ENCODE data around the gene TMEM132D. TPM values are rescaled to one million over a fixed set of nuclear protein-coding genes. Genes with fewer than 3 reads are reported as not detected.

The TMEM132D gene
- total RNA-seq, 2 donors from 2014 or later = not detected

DNA sequence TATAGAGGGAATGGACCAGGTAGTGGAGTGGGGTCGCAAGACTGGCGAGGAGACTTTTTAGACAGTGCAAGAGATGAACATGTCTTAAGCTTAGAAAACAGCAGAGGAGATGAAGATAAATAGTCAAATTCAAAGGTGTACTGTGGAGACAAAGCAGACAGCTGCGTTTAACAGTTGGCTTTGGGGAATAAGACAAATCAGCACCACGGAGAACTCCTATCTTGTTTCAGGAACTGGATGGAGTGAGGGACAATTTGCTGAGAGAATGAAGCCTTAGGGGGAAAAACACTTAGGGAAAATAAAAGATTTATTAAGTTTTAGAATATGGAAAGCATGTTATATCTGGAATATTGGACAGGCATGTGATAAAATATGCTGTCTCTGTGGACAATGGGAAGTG is 591.8 kb downstream of the TMEM132D start:
- H3K4me3 ChIP-seq = no peak overlapping the region
- no peak overlapping the region for H3K27ac ChIP-seq
- H3K36me3 ChIP-seq = no peaks in the 10 kb centered on the region
- no peaks in the 10 kb centered on the region for H3K9me3 ChIP-seq
- DNase-seq (ENCODE audit: low spot score) (no peak), ATAC-seq (ENCODE audit: insufficient number of reproducible peaks, low FRiP score, low read depth) (no peak)
- H3K27me3 ChIP-seq (replicated peaks; ENCODE audit: insufficient read depth) = no peaks in the 10 kb centered on the region
- no peaks in the 10 kb centered on the region for H3K4me1 ChIP-seq (ENCODE audit: control insufficient read depth in 1 of 2, low read depth in 2 of 2)
- TF ChIP-seq, protein P1, sequence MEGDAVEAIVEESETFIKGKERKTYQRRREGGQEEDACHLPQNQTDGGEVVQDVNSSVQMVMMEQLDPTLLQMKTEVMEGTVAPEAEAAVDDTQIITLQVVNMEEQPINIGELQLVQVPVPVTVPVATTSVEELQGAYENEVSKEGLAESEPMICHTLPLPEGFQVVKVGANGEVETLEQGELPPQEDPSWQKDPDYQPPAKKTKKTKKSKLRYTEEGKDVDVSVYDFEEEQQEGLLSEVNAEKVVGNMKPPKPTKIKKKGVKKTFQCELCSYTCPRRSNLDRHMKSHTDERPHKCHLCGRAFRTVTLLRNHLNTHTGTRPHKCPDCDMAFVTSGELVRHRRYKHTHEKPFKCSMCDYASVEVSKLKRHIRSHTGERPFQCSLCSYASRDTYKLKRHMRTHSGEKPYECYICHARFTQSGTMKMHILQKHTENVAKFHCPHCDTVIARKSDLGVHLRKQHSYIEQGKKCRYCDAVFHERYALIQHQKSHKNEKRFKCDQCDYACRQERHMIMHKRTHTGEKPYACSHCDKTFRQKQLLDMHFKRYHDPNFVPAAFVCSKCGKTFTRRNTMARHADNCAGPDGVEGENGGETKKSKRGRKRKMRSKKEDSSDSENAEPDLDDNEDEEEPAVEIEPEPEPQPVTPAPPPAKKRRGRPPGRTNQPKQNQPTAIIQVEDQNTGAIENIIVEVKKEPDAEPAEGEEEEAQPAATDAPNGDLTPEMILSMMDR (IDR thresholded peaks at IDR 0.05) = no peak

DNA sequence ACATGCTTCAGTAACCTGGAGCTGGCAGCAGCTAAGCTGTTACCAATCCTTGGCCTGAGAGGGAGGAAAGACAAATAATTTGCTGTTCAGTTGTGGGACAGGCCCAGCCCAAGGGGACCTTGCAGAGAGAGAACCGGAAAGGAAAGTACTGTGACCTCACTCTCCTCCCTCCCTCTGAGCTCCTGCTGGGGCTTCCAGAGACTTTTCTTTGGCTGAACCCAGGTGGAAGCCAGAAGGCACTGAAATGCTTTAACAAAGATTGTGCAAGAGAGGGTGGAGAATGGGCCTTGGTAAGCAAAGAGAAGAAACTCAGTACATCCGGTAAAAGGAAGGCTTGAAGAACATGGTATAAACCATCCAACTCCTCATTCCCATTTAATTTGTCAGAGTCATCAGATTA is 593.5 kb downstream of the TMEM132D start:
- no peaks in the 10 kb centered on the region for H3K27me3 ChIP-seq (replicated peaks; ENCODE audit: insufficient read depth)
- H3K4me1 ChIP-seq (ENCODE audit: control insufficient read depth in 1 of 2, low read depth in 2 of 2) = no peaks in the 10 kb centered on the region
- TF ChIP-seq, protein P1 (IDR thresholded peaks at IDR 0.05) = no peak
- no peak overlapping the region for H3K4me3 ChIP-seq
- H3K36me3 ChIP-seq = no peaks in the 10 kb centered on the region
- ATAC-seq (ENCODE audit: insufficient number of reproducible peaks, low FRiP score, low read depth) (no peak), DNase-seq (ENCODE audit: low spot score) (no peak)
- no peak overlapping the region for H3K27ac ChIP-seq
- H3K9me3 ChIP-seq = no peaks in the 10 kb centered on the region

DNA sequence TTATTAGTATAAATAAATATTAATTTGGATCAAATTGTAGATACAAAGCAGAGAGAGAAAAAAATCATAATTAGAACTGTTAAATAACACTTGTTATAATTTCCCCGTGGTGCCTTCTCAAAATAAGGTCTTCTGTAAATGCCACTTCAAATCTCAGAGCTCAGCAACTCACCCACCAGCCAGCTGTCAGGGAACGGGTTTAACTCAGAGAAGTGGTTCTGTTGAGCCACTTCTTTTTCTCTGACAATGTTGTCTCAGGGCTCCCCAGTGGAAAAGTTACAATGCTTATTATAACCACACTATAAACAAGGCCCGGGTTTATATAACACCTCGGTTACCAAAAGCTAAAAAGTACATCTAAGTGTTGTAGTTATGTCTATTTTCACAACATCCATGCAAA is 598.0 kb downstream of the TMEM132D start:
- no peaks in the 10 kb centered on the region for H3K4me1 ChIP-seq (ENCODE audit: control insufficient read depth in 1 of 2, low read depth in 2 of 2)
- DNase-seq (ENCODE audit: low spot score) (no peak), ATAC-seq (ENCODE audit: insufficient number of reproducible peaks, low FRiP score, low read depth) (no peak)
- no peaks in the 10 kb centered on the region for H3K27me3 ChIP-seq (replicated peaks; ENCODE audit: insufficient read depth)
- H3K27ac ChIP-seq = no peak overlapping the region
- H3K4me3 ChIP-seq = no peak overlapping the region
- TF ChIP-seq, protein P1 (IDR thresholded peaks at IDR 0.05) = no peak
- no peaks in the 10 kb centered on the region for H3K9me3 ChIP-seq
- no peaks in the 10 kb centered on the region for H3K36me3 ChIP-seq

DNA sequence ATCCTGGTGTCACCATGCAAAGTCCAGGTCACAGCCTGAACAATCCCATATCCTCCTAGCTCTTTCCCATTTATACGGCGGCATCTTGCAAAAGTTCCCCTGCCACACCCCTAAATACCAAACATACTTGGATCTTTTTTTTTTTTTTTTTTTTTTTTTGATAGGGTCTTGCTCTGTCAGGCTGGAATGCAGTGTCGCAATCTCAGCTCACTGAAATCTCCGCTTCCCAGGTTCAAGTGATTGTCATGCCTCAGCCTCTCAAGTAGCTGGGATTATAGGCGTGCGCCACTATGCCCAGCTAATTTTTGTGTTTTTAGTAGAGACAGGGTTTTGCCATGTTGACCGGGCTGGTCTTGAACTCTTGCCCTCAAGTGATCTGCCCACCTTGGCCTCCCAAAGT is 599.3 kb downstream of the TMEM132D start:
- H3K27ac ChIP-seq = no peak overlapping the region
- H3K4me1 ChIP-seq (ENCODE audit: control insufficient read depth in 1 of 2, low read depth in 2 of 2) = no peaks in the 10 kb centered on the region
- H3K9me3 ChIP-seq = no peaks in the 10 kb centered on the region
- TF ChIP-seq, protein P1 (IDR thresholded peaks at IDR 0.05) = no peak
- no peaks in the 10 kb centered on the region for H3K36me3 ChIP-seq
- H3K4me3 ChIP-seq = no peak overlapping the region
- ATAC-seq (ENCODE audit: insufficient number of reproducible peaks, low FRiP score, low read depth) (no peak), DNase-seq (ENCODE audit: low spot score) (no peak)
- no peaks in the 10 kb centered on the region for H3K27me3 ChIP-seq (replicated peaks; ENCODE audit: insufficient read depth)

DNA sequence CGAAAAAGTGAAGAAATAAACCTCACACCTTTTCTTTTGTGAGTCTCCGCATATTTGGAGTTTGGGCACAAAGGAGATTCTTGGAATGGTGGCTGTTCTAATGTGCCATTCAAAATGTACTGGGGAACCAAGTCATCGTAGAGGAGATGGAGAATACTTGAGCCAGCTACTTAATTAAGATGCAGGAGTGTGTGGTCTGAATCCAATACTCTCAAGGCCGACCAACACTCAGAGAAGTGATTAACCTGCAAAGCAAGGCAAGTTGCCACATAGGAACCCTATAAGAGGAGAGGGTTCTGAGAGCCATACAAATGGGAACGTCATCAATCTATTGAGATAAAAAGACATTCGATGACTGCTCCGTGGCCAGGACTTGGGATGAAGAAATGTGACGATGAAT is 603.8 kb downstream of the TMEM132D start:
- DNase-seq (ENCODE audit: low spot score) (no peak), ATAC-seq (ENCODE audit: insufficient number of reproducible peaks, low FRiP score, low read depth) (no peak)
- no peaks in the 10 kb centered on the region for H3K4me1 ChIP-seq (ENCODE audit: control insufficient read depth in 1 of 2, low read depth in 2 of 2)
- no peaks in the 10 kb centered on the region for H3K36me3 ChIP-seq
- TF ChIP-seq, protein P1 (IDR thresholded peaks at IDR 0.05) = no peak
- H3K27ac ChIP-seq = no peak overlapping the region
- no peaks in the 10 kb centered on the region for H3K9me3 ChIP-seq
- no peaks in the 10 kb centered on the region for H3K27me3 ChIP-seq (replicated peaks; ENCODE audit: insufficient read depth)
- no peak overlapping the region for H3K4me3 ChIP-seq

Measured in thoracic aorta (tissue), 2 donors.